HG03457 (cell line): ENCODE data around the gene BRF1.
"Not testable (repeated sequence)": the region's sequence is repeated elsewhere in the genome, so short reads cannot be mapped to it uniquely, and the experiment has no call there.

Experiments used
- ATAC-seq: cut with Tn5 transposase; IDR thresholded peaks from one replicate; pipeline ENCODE4 v1.9.1; 2021; ENCODE audit warnings: moderate number of reproducible peaks; ENCODE audit not compliant: unreplicated experiment

The BRF1 gene

GRCh38 chr14:105292826-105293711 lies 7.7 kb downstream of the BRF1 start:
- ATAC-seq, result no peak

GRCh38 chr14:105290621-105291346 lies 10.0 kb downstream of the BRF1 start:
- ATAC-seq, result no peak

GRCh38 chr14:105288936-105289335 lies 11.9 kb downstream of the BRF1 start:
- not testable (repeated sequence) for ATAC-seq

- no peak for ATAC-seq
These were observed 13.3 kb downstream of the BRF1 start for GRCh38 chr14:105287249-105288102.

- ATAC-seq, result no peak
These were observed 14.0 kb downstream of the BRF1 start for GRCh38 chr14:105286759-105287144.

GRCh38 chr14:105285174-105285573 lies 15.6 kb downstream of the BRF1 start:
- no peak for ATAC-seq

- ATAC-seq, result no peak
These were observed 16.9 kb downstream of the BRF1 start for GRCh38 chr14:105283899-105284298.

- no peak for ATAC-seq
These were observed 17.8 kb downstream of the BRF1 start for GRCh38 chr14:105283028-105283427.

GRCh38 chr14:105282098-105282725 lies 18.6 kb downstream of the BRF1 start:
- no peak for ATAC-seq

GRCh38 chr14:105281371-105282097 lies 19.3 kb downstream of the BRF1 start:
- no peak for ATAC-seq

- no peak for ATAC-seq
These were observed 20.3 kb downstream of the BRF1 start for GRCh38 chr14:105280525-105280924.

- no peak for ATAC-seq
These were observed 21.0 kb downstream of the BRF1 start for GRCh38 chr14:105279642-105280361.

GRCh38 chr14:105277448-105277847 lies 23.4 kb downstream of the BRF1 start:
- ATAC-seq, result not testable (repeated sequence)

GRCh38 chr14:105275267-105275946 lies 25.4 kb downstream of the BRF1 start:
- ATAC-seq, result no peak

- ATAC-seq, result no peak
These were observed 26.2 kb downstream of the BRF1 start for GRCh38 chr14:105274637-105275036.

- no peak for ATAC-seq
These were observed 27.7 kb downstream of the BRF1 start for GRCh38 chr14:105273062-105273461.

GRCh38 chr14:105272623-105273022 lies 28.2 kb downstream of the BRF1 start:
- ATAC-seq, result no peak

- ATAC-seq, result no peak
These were observed 29.4 kb downstream of the BRF1 start for GRCh38 chr14:105271224-105271890.
